ENCODE measurements around the gene C13orf46.

Gene C13orf46

DNA sequence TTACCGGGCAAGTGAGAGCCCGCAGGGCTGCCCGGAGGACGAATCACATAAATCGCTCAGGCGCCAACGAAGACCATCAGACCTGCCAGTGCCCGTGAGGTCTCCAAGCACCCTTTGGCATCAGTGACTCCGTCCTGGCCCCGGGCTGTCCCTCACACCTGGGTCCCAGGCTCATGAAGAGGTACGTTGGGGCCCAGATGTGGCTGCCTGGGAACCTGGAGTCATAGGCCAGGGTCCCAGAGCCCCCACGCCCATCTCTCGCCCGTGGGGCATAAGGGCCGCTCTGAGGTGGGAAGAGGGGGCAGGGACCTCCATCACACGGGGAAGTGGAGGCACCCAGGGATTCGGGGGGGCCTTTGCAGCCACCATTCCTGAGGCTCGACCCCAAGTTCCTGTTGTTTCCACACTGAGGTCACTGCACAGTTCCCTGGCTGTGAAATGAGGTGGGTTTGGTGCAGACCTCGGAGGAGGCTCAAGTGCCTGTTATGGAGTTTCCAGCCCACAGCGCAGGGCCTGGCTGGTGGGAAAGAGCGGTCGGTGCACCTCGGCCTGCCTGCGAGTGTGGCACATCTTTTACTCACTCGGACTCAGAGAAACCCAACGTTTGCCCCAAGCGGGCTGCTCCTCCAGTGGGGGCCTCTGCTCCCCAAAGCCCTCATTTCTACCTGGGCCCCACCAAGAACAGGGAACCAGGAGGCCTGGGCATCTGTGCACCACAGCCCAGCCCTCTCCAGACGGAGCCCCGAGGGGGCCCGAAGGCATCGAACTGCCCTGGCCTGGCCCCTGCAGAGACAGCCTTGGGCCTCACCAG, 35.9 kb upstream of the C13orf46 start:
- DNase-seq (ENCODE audit: low read depth) = no peak

- DNase-seq (ENCODE audit: low read depth) = no peak
Observed at GRCh38 chr13:114008964-114009589, 35.2 kb upstream of the C13orf46 start.

- DNase-seq (ENCODE audit: low read depth) = no peak
Observed at GRCh38 chr13:114007566-114007965, 33.7 kb upstream of the C13orf46 start.

DNA sequence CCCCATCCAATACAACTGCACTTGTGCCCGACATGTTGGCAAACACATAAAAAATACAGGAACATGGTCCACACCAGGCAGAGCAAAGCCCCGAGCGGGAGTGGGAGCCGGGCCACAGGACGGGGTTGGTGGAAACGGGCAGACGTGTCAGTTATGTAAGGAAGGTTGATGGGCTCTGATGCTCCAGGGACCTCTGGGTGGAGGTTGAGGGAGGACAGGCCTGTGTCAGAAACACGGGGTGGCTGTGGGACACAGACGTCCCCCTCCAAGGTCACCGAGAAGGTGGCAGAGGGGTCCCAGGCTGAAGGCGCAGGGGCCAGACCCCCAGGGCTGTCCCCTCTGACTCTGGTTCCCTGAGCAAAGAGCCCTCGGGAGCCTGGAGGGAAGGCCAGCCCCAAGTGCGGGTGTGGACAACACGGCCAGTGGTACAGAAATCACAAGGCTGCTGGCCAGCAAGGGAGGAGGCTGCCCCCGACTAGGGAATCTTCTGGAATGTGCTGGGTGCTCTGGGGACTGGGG, 31.4 kb upstream of the C13orf46 start:
- no peak for DNase-seq (ENCODE audit: low read depth)

GRCh38 chr13:114004420-114005205, 30.7 kb upstream of the C13orf46 start:
- no peak for DNase-seq (ENCODE audit: low read depth)

DNA sequence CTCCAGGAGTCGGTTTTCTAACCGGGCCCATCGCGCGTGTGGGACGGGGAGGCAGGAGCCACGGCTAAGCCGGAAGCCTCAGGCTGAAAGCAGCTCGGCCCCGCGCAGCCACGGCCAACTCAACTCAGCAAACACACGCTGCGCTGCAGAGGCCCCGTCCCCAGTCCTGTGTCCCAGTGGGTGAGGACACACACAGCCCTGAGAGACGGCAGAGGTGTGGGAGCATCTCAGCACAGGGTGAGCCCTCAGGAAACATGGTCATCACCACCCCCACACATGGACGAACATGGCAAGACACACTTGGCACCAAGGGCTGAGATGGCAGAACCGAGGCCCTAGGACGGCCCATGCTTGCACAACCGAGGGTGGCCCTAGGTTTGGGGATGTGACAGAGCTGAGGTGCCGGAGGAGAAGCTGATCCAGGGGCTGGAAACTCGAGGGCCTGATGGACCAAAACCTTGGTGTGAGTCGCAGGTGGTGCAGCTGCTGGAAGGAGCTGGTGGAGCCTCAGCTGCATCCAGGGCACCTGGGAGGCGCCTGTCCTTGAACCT, 29.0 kb upstream of the C13orf46 start:
- DNase-seq (ENCODE audit: low read depth) = no peak

DNA sequence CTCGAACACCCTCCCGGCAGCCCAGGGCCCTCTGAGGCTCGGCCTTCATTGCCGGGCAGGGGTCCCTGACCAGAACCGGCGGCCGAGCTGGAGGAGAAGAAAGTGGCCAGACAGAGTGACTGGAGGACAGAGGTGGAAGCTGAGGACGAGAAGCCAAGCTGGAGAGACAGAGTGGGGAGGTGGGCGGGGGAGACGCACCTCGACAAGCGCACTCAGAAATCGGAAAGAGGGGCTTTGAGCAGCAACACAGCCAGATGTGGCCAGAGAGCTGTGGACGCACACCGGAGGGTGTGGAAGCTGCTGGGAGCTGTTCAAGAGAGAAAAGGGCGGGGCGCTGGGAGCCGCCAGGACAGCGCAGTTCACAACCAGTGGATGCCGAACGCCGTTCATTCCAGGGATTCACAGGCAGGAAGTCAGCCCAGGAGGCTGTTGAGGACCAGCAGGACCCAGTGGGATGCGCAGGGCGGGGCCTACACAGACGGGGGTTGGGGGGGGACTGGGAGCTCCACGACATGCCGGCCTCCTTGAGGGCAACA, 28.2 kb upstream of the C13orf46 start:
- DNase-seq (ENCODE audit: low read depth) = no peak

DNA sequence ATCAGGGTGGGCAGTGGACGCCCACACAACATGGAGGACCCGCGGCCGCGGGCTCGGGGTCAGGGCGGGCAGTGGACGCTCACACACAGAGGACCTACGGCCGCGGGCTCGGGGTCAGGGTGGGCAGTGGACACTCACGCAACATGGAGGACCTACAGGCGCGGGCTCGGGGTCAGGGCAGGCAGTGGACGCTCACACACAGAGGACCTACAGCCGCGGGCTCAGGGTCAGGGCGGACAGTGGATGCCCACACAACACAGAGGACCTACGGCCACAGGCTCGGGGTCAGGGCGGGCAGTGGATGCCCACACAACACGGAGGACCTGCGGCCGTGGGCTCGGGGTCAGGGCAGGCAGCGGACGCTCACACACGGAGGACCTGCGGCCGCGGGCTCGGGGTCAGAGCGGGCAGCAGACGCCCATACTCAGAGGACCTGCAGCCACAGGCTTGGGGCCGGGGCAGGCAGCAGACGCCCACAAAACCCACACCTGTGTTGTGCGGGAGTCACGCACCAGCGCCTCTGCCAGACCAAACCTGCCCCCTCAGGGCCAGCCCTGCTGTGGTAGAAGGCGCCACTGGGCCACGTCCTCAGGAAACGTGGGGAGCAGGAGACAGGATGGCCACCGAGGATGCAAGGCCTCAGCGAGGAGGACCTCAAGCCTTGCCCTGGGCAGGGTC, 27.6 kb upstream of the C13orf46 start:
- no peak for DNase-seq (ENCODE audit: low read depth)

- DNase-seq (ENCODE audit: low read depth) = no peak
Observed at GRCh38 chr13:114000151-114001040, 26.5 kb upstream of the C13orf46 start.

GRCh38 chr13:113999618-113999910, 25.7 kb upstream of the C13orf46 start:
- no peak for DNase-seq (ENCODE audit: low read depth)

DNA sequence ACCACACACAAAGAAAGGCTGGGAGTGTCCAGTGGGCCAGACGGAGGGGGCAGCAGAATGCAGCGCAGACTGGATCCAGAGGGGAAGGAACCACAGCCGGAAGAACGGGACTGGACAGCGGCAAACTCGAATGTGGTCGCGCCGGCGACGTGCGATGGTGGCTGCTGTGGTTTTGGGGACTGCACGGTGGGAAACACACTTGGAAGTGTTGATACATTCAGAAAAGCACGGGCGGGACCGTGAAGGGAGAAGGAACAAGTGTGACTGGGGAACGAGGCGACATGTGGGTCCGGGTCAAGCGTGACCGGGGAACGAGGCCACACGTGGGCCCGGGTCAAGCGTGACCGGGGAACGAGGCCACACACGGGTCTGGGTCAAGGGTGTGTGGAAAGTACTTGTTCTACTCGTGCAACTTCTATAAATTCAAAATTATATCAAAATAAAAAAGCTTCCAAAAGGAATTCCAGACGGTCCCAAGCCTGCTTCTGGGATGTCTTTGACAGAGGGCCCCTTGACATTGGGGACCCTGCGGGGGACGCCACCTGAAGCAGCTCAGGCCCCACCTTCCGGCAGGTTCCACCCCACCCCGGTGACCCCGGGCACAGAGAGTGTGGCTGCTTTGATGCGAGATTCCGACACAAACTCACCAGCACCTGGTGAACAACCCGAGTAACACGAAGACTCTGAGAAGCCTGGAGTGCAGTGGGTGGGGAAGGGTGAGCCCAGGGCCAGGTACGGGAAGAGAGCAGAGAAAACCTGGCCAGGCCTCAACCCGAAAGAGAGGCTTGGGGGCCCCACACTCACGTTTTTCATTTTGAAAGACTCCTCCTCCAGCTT, 25.1 kb upstream of the C13orf46 start:
- DNase-seq (ENCODE audit: low read depth) = no peak

DNA sequence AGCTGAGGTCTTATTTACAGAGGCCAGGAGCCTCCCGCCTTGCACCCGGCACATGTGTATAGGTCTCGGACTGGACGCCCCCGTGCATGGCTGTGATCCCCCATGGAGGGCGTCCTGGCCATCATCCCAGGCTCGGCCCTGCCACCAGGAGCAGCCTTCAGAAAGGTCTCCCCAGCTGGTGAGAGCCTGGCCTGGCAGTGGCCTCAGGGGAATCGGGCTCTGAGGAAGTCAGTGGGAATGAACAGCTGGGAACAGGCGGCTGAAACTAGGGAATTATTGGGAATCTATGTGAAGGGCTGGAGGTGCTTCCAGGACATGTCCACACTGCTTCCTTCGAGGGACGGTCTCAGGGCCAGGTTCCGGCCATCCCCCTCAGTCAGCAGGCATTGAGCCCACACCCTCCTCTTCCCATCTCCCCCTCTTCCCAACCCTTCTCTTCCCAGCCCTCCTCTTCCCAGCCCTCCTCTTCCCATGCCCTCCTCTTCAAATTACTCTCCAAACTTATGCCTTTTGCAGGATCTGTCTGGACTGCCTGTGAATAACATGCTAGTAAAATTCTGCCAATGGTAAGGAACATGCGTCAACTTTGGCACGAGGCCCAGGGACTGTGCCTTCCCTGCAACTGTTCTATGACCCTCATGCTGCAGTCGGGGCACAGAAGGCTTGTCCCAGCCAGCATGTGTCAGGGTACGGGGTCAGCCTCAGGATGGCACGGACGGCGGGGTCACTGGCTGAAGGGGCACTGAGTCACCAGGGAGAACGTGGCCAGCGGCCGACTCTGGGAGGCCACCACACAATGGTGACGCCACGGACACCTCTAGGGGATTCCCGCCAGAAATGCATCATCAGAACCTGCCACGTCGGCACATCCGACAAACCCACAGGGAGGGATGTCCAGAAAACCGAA, 24.2 kb upstream of the C13orf46 start:
- no peak for DNase-seq (ENCODE audit: low read depth)

- DNase-seq (ENCODE audit: low read depth) = no peak
Observed at GRCh38 chr13:113996912-113997745, 23.3 kb upstream of the C13orf46 start.

- DNase-seq (ENCODE audit: low read depth) = no peak
Observed at GRCh38 chr13:113996081-113996911, 22.4 kb upstream of the C13orf46 start.

- no peak for DNase-seq (ENCODE audit: low read depth)
Observed at GRCh38 chr13:113995051-113995601, 21.2 kb upstream of the C13orf46 start.

GRCh38 chr13:113992276-113993005, 18.6 kb upstream of the C13orf46 start:
- no peak for DNase-seq (ENCODE audit: low read depth)
